Psoas muscle (tissue), 8 donors: ENCODE data around the gene RNPS1. TPM values are rescaled to one million over a fixed set of nuclear protein-coding genes. Genes with fewer than 3 reads are reported as not detected.

Experiments used
- ATAC-seq, 4 donors: fragments of 200-7000 bp; cut with Tn5 transposase; one replicate each; pipeline ENCODE4 v1.9.1; 2020; ENCODE audit warnings: moderate library complexity in 3 of 4, mild to moderate bottlenecking in 2 of 4
- DNase-seq, 2 donors: peaks; one replicate each; pipeline ENCODE4 v3.0.0-alpha.2; 2020
- H3K27ac ChIP-seq: fragments of 200-600 bp; one replicate; pipeline ENCODE4 v1.8.0; 2022
- H3K27me3 ChIP-seq, 3 donors: fragments of 200-600 bp in 1 of 3; one replicate each; pipeline versions ENCODE4 v1.6.1 to v1.8.0; 2013 to 2022; ENCODE audit warnings: low read length in 2 of 3, mild to moderate bottlenecking in 2 of 3, moderate library complexity in 1 of 3; ENCODE audit not compliant: insufficient read depth in 3 of 3
- H3K36me3 ChIP-seq, 2 donors: fragments of 200-600 bp in 1 of 2; one replicate each; pipeline versions ENCODE4 v1.6.1 to v1.8.0; 2013 to 2022; ENCODE audit warnings: low read depth in 1 of 2, mild to moderate bottlenecking in 1 of 2, moderate library complexity in 1 of 2; ENCODE audit not compliant: insufficient read depth in 1 of 2
- H3K4me1 ChIP-seq: fragments of 200-600 bp; one replicate; pipeline ENCODE4 v1.8.0; 2022
- H3K4me3 ChIP-seq: fragments of 200-600 bp; one replicate; pipeline ENCODE4 v1.8.0; 2022; ENCODE audit warnings: mild to moderate bottlenecking
- H3K9me3 ChIP-seq: fragments of 200-600 bp; one replicate; pipeline ENCODE4 v1.8.0; 2022
- CTCF ChIP-seq: fragments of 200-600 bp; IDR thresholded peaks from one replicate; pipeline ENCODE4 v1.8.0; 2022; ENCODE audit warnings: antibody characterized with exemption
- WGBS, 3 donors: extraction: QIAGEN DNeasy Blood & Tissue Kit; methylation state at CpG; one replicate each; pipeline versions ENCODE4 v1.1.6 to v1.1.7; 2013; 5-methylcytosine and 5-hydroxymethylcytosine counted together
- intact Hi-C, 2 donors: fragments of 100-400 bp; cut with DNase I; formaldehyde crosslinking; loops; one replicate each; pipeline versions ENCODE4 v1.11.0 to v1.14.2; 2022
- polyA plus RNA-seq, 3 donors: library from polyadenylated mRNA; stranded (reverse); fragments of 200-250 nt; gene quantifications; one replicate each; pipeline ENCODE4 v1.2.3, GENCODE V29; 2013
- total RNA-seq, 4 donors: library from RNA; stranded (reverse); fragmentation: NEBNext Ultra II Directional in 2 of 4; extraction: Animal tissue kit (Norgen Biotek cat#: 25700) in 2 of 4; gene quantifications; one replicate each; pipeline versions ENCODE4 v1.2.1 to v1.2.4, GENCODE V29; 2021 to 2023
- donor health status: healthy with polysubstance abuse.
- donor health status: DM: no; HTN: no; CAD: no; lungs with moderate emphysema.
- donor health status: Bipolar disorder and iron deficiency.
- donor health status: healthy.
- donor health status: DM: yes; HTN: yes; CAD: no.
- donor health status: DM: no; HTN: no; CAD: no.
- donor health status: DM: no; HTN: no; CAD: no.
- donor health status: DM: yes; HTN: yes; CAD: no.

Gene RNPS1
- total and polyA plus RNA-seq, 7 donors, result 165 to 441 (median 193) TPM

DNA sequence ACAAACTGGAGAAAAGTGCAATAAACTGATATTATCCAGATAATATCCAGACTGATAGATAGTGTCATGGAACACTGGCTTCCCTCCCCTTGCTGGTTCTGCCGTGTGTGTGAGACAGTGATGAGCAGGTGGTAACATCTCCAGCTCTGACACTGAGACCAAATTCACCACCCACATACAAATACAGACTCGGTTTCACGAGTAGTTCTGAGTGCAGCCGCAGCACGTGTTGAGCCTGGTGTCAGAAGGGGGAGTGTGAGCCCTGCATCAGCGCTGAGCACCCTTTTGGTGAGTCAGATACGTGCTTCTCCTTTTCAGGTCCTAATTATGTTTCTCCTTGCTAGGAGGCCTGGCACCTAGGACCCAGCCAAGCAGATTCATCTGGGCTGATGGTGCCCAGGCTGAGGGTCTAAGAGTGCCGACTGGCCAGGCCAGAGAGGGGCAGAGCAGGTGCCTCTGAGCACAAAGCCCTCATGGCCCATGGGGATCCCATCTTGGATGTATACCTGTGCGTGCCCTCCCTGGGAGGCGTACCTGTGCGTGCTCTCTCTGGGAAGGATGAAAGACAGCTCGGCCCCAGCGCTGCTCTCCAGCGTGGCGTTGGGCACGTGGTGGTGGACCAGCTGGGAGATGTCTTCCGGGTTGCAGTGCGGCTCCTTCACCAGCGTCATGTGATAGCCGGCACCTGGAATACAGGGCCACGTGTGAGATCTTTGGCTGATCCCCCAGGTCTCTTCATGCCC lies 27.3 kb upstream of the RNPS1 start:
- no peaks in the 10 kb centered on the region for H3K27me3 ChIP-seq
- H3K9me3 ChIP-seq, result no peaks in the 10 kb centered on the region
- TF ChIP-seq CTCF, result no peak
- ATAC-seq (no peak), DNase-seq (no peak)
- H3K27ac ChIP-seq, result no peak overlapping the region
- no peaks in the 10 kb centered on the region for H3K4me1 ChIP-seq
- peaks cover 0 to 40% of the 10 kb centered on the region in 2 donors for H3K36me3 ChIP-seq
- intact Hi-C loops, result no loop called here
- no peak overlapping the region for H3K4me3 ChIP-seq
- 88 to 92% (median 89%) methylated on average over 21 of the region's 21 CpGs for WGBS, 3 donors

- H3K4me1 ChIP-seq, result no peaks in the 10 kb centered on the region
- WGBS, 3 donors, result 89 to 94% (median 90%) methylated on average over 9 of the region's 9 CpGs
- DNase-seq, result no peak
- no peaks in the 10 kb centered on the region for H3K9me3 ChIP-seq
- peaks cover 0 to 38% of the 10 kb centered on the region in 2 donors for H3K36me3 ChIP-seq
- no peak for ATAC-seq
- no peak for TF ChIP-seq CTCF
- no peak overlapping the region for H3K4me3 ChIP-seq
- intact Hi-C loops, result no loop called here
- no peak overlapping the region for H3K27ac ChIP-seq
- H3K27me3 ChIP-seq, result no peaks in the 10 kb centered on the region
Measured at GRCh38 chr16:2292221-2292620, 24.3 kb upstream of the RNPS1 start.

DNA sequence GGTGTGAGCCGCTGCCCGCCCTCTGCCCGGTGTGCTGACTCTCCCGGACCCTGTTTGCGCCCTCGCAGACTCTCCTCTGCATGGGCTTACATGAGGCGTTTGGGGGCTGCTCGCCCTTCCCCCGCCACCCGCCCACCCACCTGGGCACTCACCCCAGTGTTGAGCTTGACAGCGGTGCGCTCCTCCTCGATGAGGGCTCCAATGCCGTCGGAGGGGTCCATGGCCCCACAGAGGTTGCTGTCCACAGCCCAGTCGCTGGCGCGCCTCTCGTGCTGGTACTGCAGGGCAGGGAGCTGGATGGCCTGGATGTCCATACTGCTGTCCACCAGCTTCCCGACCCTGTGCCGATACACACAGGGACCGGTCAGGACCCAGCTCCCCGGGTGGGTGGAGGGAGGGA lies 21.4 kb upstream of the RNPS1 start:
- Histone ChIP-seq H3K4me1 (no peaks in the 10 kb centered on the region), H3K9me3 (no peaks in the 10 kb centered on the region), H3K27ac (no peak overlapping the region), H3K36me3 (peaks cover 0 to 45% of the 10 kb centered on the region in 2 donors), H3K4me3 (no peak overlapping the region), H3K27me3 (no peaks in the 10 kb centered on the region)
- 91 to 94% (median 92%) methylated on average over 23 of the region's 23 CpGs for WGBS, 3 donors
- intact Hi-C loops, result loop anchor here in 1 of 2 donors (10.0 kb wide), 1 partner anchor 126 kb away; no protein-coding TSS in a partner anchor
- no peak for DNase-seq
- ATAC-seq, result no peak
- TF ChIP-seq CTCF, result no peak

GRCh38 chr16:2288726-2289125 lies 20.8 kb upstream of the RNPS1 start:
- Histone ChIP-seq H3K4me3 (no peak overlapping the region), H3K27ac (no peak overlapping the region), H3K36me3 (peaks cover 0 to 48% of the 10 kb centered on the region in 2 donors), H3K9me3 (no peaks in the 10 kb centered on the region), H3K27me3 (no peaks in the 10 kb centered on the region), H3K4me1 (no peaks in the 10 kb centered on the region)
- no peak for TF ChIP-seq CTCF
- WGBS, 3 donors, result 69 to 77% (median 76%) methylated on average over 8 of the region's 8 CpGs
- intact Hi-C loops, result loop anchor here in 1 of 2 donors (10.0 kb wide), 1 partner anchor 126 kb away; no protein-coding TSS in a partner anchor
- ATAC-seq, result no peak
- no peak for DNase-seq
